Activated naive CD8-positive, alpha-beta T cell treated with anti-CD3 and anti-CD28 coated beads for 36 hours (primary cell): ENCODE measurements around the gene CCDC141. TPM values are rescaled to one million over a fixed set of nuclear protein-coding genes. Genes with fewer than 3 reads are reported as not detected.
"Not testable (repeated sequence)": the region's sequence is repeated elsewhere in the genome, so short reads cannot be mapped to it uniquely, and the experiment has no call there.

Experiments used
- DNase-seq: peaks from one replicate; pipeline ENCODE4 v3.0.0; 2021
- H3K27ac Mint-ChIP-seq: one replicate; pipeline ENCODE4 v1.8.0; 2022; ENCODE audit warnings: mild to moderate bottlenecking, moderate library complexity, mixed read lengths
- H3K27me3 Mint-ChIP-seq: one replicate; pipeline ENCODE4 v1.8.0; 2022; ENCODE audit warnings: mild to moderate bottlenecking, mixed read lengths
- H3K36me3 Mint-ChIP-seq: one replicate; pipeline ENCODE4 v1.8.0; 2021; ENCODE audit warnings: mild to moderate bottlenecking, mixed read lengths
- H3K4me1 Mint-ChIP-seq: one replicate; pipeline ENCODE4 v1.8.0; 2021; ENCODE audit warnings: mixed read lengths
- H3K4me3 Mint-ChIP-seq: one replicate; pipeline ENCODE4 v1.8.0; 2022; ENCODE audit warnings: mild to moderate bottlenecking, moderate library complexity, mixed read lengths
- H3K9me3 Mint-ChIP-seq: one replicate; pipeline ENCODE4 v1.8.0; 2022; ENCODE audit warnings: mixed read lengths
- total RNA-seq, 2 experiments: library from RNA; stranded (reverse); gene quantifications; one replicate each; pipeline ENCODE4 v1.2.3, GENCODE V29; 2021

Gene CCDC141, protein sequence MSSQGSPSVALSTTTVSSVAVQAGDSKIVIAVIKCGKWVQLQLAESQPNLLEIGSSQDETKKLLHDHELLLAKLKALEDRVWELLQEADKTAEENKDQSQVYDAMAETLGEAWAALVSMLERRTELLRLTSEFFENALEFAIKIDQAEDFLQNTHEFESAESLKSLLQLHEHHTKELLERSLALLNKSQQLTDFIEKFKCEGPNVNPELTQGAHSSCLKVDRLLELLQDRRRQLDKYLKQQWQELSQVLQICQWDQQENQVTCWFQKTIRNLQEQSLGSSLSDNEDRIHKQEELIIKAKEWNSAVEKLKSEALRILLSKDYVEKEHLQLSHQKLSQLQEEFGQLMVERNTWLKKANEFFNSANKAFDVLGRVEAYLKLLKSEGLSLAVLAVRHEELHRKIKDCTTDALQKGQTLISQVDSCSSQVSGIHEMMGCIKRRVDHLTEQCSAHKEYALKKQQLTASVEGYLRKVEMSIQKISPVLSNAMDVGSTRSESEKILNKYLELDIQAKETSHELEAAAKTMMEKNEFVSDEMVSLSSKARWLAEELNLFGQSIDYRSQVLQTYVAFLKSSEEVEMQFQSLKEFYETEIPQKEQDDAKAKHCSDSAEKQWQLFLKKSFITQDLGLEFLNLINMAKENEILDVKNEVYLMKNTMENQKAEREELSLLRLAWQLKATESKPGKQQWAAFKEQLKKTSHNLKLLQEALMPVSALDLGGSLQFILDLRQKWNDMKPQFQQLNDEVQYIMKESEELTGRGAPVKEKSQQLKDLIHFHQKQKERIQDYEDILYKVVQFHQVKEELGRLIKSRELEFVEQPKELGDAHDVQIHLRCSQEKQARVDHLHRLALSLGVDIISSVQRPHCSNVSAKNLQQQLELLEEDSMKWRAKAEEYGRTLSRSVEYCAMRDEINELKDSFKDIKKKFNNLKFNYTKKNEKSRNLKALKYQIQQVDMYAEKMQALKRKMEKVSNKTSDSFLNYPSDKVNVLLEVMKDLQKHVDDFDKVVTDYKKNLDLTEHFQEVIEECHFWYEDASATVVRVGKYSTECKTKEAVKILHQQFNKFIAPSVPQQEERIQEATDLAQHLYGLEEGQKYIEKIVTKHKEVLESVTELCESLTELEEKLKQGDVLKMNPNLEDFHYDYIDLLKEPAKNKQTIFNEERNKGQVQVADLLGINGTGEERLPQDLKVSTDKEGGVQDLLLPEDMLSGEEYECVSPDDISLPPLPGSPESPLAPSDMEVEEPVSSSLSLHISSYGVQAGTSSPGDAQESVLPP (N-terminal part only)
- total RNA-seq = 1 to 10 TPM; 4.8 to 5.6 TPM

DNA sequence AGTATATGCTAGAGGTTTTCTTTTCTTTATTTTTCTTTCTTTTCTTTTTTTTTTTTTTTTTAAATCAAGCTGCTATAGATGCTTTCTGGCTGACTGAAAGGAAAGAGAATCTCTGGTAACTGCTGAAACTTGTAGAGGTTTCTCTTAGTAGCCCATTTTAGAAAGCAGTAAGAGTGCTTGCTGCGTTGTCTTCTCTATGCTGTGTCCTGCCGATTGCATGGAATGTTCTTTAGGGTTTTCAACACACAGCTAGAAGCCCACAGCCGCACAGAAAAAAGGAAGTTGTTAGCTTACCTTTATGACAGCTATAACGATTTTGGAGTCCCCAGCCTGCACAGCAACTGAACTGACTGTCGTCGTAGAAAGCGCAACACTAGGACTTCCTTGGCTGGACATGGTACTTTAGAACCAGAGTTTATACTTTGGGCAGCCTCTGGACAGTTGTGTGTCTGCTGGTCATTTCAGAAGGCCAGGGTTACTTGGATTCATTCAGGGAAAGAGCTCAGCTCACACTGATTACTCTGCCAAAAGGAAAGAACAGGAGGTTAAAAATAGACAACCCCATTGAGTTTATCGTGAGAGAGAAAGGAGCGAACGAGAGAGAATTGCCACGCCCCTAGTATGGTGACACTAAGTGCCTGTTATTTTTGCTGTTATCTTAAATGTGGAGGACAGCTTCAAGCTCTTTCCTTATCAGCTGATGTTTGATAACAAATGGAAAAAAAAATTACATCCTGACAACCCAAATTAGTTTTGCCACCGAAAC lies at the start of gene CCDC141:
Gene CCDC141 (minus strand): TSS at position 592 of the 766 bp plus-strand sequence. CDS start 196 bp downstream, at position 396.
- Mint-ChIP-seq H3K4me3 (peak within 1 kb of the TSS; percentile 84), H3K27ac (peak within 1 kb of the TSS; percentile 87), H3K27me3 (no peaks in the 10 kb centered on the region), H3K9me3 (peaks cover 5% of the 10 kb centered on the region), H3K36me3 (peaks cover 20% of the 10 kb centered on the region), H3K4me1 (peaks cover 38% of the 10 kb centered on the region)
- peak; percentile 11 for DNase-seq

DNA sequence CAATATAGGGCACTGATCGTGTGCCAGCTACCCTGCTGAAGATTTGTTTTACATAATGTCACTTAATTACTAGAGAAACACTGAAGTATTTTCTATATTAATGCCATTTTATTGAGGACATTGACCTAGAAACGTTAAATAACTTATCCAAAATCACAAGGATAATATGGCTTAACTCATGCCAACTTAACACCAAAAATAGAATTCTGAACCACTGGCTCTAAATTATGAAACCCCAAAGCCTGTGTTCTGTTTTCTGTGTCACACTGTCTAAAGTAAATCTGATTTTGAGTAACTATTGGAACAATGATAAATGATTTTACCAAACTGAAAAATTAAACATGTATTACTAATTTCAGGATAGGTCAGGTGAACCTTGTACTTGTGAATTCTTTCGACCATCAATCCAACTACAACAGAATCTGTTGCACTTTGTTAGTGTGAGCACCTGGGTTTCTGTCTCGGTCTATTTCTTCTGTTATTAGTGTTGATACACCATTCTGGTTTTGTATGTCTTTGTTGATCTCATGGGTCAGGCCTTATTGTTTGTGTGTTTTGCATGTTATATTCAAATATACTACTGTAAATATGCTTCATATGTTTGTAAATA lies 48.2 kb upstream of the CCDC141 start:
- Mint-ChIP-seq H3K27ac (no peak overlapping the region), H3K27me3 (no peaks in the 10 kb centered on the region), H3K4me3 (no peak overlapping the region), H3K9me3 (peaks cover 7% of the 10 kb centered on the region), H3K4me1 (peaks cover 17% of the 10 kb centered on the region), H3K36me3 (no peaks in the 10 kb centered on the region)
- DNase-seq = no peak

DNA sequence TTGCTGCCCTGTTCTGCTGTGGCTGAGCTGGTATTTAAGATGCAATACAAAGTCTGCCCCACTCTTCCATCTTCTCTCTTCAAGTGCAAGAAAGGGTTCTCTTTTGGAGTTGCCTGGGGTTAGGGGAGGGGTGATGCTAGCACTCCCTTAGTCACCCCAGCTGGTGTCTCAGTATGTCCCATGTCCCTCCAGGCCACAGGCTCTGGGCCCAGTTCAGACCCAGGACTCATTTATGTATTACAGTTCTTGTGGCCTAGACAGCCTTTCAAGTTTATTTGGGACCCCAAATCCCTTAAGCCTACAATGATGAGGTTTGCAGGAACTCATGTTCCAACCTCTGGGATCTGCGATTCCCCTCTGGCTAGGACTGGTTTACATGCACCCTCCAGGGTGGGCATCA lies 47.2 kb upstream of the CCDC141 start:
- H3K4me3 Mint-ChIP-seq = no peak overlapping the region
- no peaks in the 10 kb centered on the region for H3K27me3 Mint-ChIP-seq
- H3K27ac Mint-ChIP-seq = no peak overlapping the region
- no peak for DNase-seq
- peaks cover 7% of the 10 kb centered on the region for H3K9me3 Mint-ChIP-seq
- no peaks in the 10 kb centered on the region for H3K36me3 Mint-ChIP-seq
- H3K4me1 Mint-ChIP-seq = peaks cover 17% of the 10 kb centered on the region

DNA sequence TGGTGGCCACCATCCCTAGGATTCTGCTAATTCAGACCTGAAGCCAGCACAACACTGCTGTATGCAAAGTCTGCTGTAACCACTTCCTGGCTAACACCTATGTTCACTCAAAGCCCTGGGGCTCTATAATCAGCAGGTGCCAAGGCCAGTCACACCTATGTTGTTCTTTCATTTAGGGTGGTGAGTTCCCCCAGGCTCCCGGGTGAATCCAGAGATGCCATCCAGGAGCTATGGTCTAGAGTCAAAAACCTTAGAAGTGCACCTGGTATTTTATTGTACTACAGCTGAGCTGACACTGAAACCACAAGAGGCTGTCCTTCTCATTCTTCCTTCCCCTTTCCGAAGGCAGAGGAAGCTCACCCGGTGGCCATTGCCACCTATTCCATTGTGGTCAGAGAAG lies 46.2 kb upstream of the CCDC141 start:
- no peak overlapping the region for H3K4me3 Mint-ChIP-seq
- H3K27me3 Mint-ChIP-seq = no peaks in the 10 kb centered on the region
- no peaks in the 10 kb centered on the region for H3K36me3 Mint-ChIP-seq
- DNase-seq = no peak
- H3K27ac Mint-ChIP-seq = no peak overlapping the region
- peaks cover 17% of the 10 kb centered on the region for H3K4me1 Mint-ChIP-seq
- H3K9me3 Mint-ChIP-seq = peaks cover 8% of the 10 kb centered on the region

DNA sequence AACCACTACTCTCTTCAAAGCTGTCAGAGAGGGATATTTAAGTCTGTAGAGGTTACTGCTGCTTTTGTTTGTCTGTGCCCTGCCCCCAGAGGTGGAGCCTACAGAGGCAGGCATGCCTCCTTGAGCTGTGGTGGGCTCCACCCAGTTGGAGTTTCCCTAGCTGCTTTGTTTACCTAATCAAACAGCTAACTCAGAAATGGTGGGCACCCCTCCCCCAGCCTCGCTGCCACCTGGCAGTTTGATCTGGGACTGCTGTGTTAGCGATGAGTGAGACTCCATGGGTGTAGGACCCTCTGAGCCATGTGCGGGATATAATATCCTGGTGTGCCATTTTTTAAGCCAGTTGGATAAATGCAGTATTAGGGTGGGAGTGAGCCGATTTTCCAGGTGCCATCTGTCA lies 43.0 kb upstream of the CCDC141 start:
- Mint-ChIP-seq H3K9me3 (peaks cover 11% of the 10 kb centered on the region), H3K4me1 (peaks cover 17% of the 10 kb centered on the region)
- not testable (repeated sequence) for H3K36me3 Mint-ChIP-seq, H3K27ac Mint-ChIP-seq, DNase-seq, H3K27me3 Mint-ChIP-seq, H3K4me3 Mint-ChIP-seq

DNA sequence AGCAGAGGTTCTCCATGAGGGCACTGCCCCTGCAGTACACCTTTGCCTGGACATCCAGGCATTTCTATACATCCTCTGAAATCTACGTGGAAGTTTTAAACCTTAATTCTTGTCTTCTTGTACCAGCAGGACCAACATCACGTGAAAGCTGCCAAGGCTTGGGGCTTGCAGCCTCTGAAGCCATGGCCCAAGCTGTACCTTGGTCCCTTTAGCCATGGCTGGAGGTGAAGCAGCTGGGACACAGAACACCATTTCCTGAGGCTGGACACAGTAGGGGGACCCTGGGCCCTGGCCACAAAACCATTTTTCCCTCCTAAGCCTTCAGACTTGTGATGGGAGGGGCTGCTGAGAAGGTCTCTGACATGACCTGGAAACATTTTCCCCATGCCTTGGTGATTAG lies 32.8 kb upstream of the CCDC141 start:
- H3K27me3 Mint-ChIP-seq = no peaks in the 10 kb centered on the region
- H3K27ac Mint-ChIP-seq = no peak overlapping the region
- H3K4me1 Mint-ChIP-seq = peaks cover 4% of the 10 kb centered on the region
- peaks cover 24% of the 10 kb centered on the region for H3K9me3 Mint-ChIP-seq
- H3K36me3 Mint-ChIP-seq = peaks cover 3% of the 10 kb centered on the region
- H3K4me3 Mint-ChIP-seq = no peak overlapping the region
- no peak for DNase-seq

DNA sequence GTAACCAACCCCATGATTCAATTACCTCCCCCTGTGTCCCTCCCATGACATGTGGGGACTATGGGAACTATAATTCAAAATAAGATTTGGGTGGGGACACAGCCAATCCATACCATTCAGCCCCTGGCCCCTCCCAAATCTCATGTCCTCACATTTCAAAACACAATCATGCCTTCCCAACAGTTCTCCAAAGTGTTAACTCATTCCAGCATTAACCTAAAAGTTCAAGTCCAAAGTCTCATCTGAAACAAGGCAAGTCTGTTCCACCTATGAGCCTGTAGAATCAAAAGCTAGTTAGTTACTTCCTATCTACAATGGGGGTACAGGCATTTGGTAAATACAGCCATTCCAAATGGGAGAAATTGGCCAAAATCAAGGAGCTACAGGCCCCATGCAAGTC lies 32.0 kb upstream of the CCDC141 start:
- Mint-ChIP-seq H3K27me3 (no peaks in the 10 kb centered on the region), H3K9me3 (peaks cover 30% of the 10 kb centered on the region), H3K4me1 (peaks cover 4% of the 10 kb centered on the region), H3K4me3 (no peak overlapping the region), H3K36me3 (peaks cover 8% of the 10 kb centered on the region), H3K27ac (no peak overlapping the region)
- DNase-seq = no peak

DNA sequence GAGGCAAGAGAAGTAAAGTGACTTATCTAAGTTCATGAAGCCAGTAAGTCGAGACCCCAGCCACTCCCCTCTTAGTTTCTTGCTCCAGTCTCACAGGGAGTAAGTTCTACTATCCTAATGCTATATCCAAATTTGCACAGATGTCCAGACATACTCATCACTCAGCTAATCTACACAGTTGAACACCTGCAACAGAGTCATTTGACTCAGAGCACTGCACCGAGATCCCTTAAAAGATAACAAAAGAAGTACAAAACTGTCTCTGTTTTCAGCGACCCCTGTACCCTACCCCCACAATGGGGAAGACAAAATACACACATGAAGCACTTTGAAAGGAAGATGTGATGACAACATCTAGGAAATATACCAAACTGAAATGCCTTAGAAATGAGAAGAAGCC lies 22.6 kb upstream of the CCDC141 start:
- H3K27ac Mint-ChIP-seq = no peak overlapping the region
- no peak overlapping the region for H3K4me3 Mint-ChIP-seq
- H3K4me1 Mint-ChIP-seq = peaks cover 3% of the 10 kb centered on the region

DNA sequence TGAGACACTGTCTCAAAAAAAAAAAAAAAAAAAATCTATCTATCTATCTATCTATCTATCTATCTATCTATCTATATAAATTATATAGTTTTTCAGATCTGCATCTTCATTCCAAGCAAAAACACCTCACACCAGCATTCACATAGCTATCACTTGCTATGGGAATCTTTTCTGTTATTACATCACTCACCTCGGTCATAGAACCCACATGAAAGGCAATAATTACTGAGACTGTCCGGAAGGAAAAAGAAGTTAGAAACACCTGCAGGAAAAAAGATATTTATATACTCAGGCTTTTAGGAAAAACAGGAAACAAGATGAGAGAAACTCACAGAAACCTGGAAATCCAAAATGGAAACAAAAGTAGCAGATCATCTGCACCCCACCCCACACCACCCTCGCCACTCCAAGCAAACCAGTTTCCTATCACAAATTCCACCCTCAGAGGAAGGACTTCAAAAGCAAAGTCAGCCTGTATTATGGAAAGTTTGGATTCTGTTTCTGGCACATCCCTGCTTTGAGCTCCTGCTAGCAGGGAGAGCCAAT lies 21.9 kb upstream of the CCDC141 start:
- H3K4me3 Mint-ChIP-seq = no peak overlapping the region
- no peaks in the 10 kb centered on the region for H3K27me3 Mint-ChIP-seq
- H3K4me1 Mint-ChIP-seq = peaks cover 3% of the 10 kb centered on the region
- peaks cover 10% of the 10 kb centered on the region for H3K9me3 Mint-ChIP-seq
- no peak for DNase-seq
- H3K36me3 Mint-ChIP-seq = peaks cover 7% of the 10 kb centered on the region
- no peak overlapping the region for H3K27ac Mint-ChIP-seq

More for the DNA sequence above, 22.6 kb upstream of the CCDC141 start:
- Mint-ChIP-seq H3K36me3 (peaks cover 11% of the 10 kb centered on the region), H3K27me3 (no peaks in the 10 kb centered on the region), H3K9me3 (peaks cover 13% of the 10 kb centered on the region)
- DNase-seq = no peak

DNA sequence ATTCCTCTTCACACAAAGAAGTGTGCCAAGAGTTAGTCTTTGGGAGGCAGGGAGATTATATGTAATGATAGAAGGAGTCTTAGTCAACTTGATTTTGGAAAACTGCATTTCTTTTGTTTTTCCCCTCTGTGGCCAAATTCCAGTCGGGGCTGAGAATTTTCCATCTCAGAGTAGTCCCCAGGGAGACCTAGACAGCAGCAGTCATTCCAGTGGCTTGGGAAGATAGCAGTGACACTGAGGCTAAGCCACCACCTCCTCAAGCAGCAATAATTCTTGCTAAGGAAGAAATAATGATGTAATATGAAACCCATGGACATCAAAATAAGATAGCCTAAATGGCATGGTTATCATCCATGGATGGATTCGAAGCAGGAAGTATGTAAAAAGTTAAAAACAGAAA lies 21.0 kb upstream of the CCDC141 start:
- Mint-ChIP-seq H3K27me3 (no peaks in the 10 kb centered on the region), H3K4me3 (no peak overlapping the region), H3K36me3 (peaks cover 4% of the 10 kb centered on the region), H3K9me3 (peaks cover 7% of the 10 kb centered on the region), H3K4me1 (peaks cover 3% of the 10 kb centered on the region), H3K27ac (no peak overlapping the region)
- DNase-seq = no peak

DNA sequence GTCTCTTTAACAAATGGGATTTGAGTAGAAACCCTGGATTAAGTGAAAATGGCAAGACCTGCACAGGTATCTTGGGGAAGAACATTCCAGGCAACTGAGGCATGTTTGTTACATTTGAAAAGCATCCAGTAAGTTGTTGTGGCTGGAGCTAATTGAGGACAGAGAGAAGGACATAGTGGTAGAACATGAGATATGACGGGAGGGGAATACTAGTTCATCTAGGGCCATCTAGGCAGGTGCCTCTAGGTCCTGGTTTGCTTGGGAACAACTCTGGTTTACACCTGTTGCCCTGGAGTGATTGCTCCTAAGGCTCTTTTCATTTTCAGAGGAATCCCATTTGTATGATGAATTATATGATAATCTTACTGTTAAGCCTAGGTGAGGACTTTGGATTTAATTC lies 19.7 kb upstream of the CCDC141 start:
- Mint-ChIP-seq H3K27ac (no peak overlapping the region), H3K27me3 (no peaks in the 10 kb centered on the region), H3K9me3 (peaks cover 13% of the 10 kb centered on the region), H3K36me3 (peaks cover 4% of the 10 kb centered on the region), H3K4me3 (no peak overlapping the region), H3K4me1 (peaks cover 3% of the 10 kb centered on the region)
- DNase-seq = no peak

DNA sequence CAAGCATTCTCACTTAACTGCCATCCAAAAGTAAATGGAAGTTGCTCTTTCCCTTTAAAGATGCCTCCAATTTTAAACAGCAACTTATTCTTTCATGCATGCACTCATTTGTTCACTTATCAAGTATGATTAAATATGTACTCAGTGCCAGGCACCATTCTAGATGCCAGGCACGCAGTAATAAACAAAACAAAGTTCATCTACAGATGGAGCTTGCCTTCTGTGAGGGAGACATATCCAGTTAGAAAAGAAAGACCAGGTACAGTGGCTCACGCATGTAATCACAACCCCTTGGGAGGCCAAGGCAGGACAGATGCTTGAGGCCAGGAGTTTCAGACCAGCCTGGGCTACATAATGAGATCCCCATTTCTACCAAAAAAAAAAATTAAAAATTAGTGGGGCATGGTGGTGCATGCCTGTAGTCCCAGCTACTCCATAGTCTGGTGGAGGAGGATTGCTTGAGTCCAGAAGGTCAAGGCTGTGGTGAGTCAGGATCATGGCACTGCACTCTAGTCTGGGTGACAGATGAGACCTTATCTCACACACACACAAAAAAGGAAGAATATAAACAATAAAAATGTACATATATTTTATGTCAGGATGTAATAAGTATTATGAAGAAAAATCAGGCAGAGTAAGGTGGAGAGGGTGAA lies 19.2 kb upstream of the CCDC141 start:
- Mint-ChIP-seq H3K4me1 (peaks cover 3% of the 10 kb centered on the region), H3K27me3 (no peaks in the 10 kb centered on the region), H3K4me3 (no peak overlapping the region), H3K27ac (no peak overlapping the region), H3K9me3 (peaks cover 13% of the 10 kb centered on the region), H3K36me3 (peaks cover 4% of the 10 kb centered on the region)
- no peak for DNase-seq

DNA sequence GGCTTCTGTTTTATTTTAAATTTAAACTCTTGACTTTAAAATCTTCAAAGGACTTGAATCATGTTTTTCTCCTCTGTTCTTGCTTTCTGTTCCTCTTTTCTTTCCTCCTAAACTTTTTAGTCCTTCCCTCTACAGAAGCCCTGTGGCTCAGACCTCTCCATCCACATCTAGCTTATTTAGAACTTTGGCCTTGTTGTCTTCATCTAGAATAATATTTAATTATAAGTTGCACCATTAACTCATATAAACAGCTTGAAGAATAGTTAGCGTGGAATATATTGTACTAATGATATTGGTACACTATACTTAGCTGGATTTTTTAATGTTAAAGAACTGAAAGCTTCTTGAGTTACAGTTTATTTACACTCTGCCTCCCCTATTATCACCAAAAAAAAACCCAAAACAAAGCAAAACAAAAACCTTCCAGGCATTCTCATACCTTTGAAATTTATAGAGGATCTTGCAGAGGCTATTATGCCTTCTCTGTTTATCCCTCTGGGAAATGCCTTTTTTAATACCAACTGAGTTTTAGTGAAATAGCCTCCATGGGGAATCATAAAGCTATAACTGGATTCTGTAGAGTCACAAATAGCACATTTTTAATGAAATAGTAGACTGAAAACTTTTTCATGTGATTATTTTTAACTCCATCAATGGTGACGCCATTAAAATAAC lies 9.2 kb upstream of the CCDC141 start:
- Mint-ChIP-seq H3K4me3 (no peak overlapping the region), H3K4me1 (peaks cover 1% of the 10 kb centered on the region), H3K27me3 (no peaks in the 10 kb centered on the region), H3K27ac (no peak overlapping the region), H3K36me3 (no peaks in the 10 kb centered on the region), H3K9me3 (no peaks in the 10 kb centered on the region)
- no peak for DNase-seq
